HCT116 (cell line): ENCODE measurements around the gene MACIR. TPM values are rescaled to one million over a fixed set of nuclear protein-coding genes. Genes with fewer than 3 reads are reported as not detected.

Experiments
- ATAC-seq: fragments of 200-7000 bp; cut with Tn5 transposase; 2 replicates; pipeline ENCODE4 v1.9.1; 2020; ENCODE audit warnings: mild to moderate bottlenecking, moderate library complexity
- BruUV-seq: library from RNA; stranded (reverse); fragments of 400-500 nt; replicated peaks from 2 replicates; lab custom pipeline; 2021; lab: Mats Ljungman, UMichigan
- CTCF ChIA-PET: fragments of 300-600 bp; sonication (Branson Sonifier 250); formaldehyde crosslinking; loops from one replicate; lab custom pipeline; 2021; ENCODE audit warnings: antibody characterized with exemption; lab: Charles Lee
- POLR2A ChIA-PET: fragments of 300-600, 350-600 bp; sonication (Branson Sonifier 250); formaldehyde crosslinking; loops from one replicate; lab custom pipeline; 2021; ENCODE audit warnings: antibody characterized with exemption; lab: Charles Lee
- RAD21 ChIA-PET, 2 experiments: fragments of 300-600 bp; sonication (Branson Sonifier 250); formaldehyde crosslinking; loops; one replicate each; lab custom pipeline; 2023; ENCODE audit warnings: low total read pairs in 2 of 2; ENCODE audit not compliant: uncharacterized antibody in 2 of 2, unreplicated experiment in 2 of 2, low non-redundant PET in 1 of 2; lab: Charles Lee
- DNase-seq: peaks from one replicate; pipeline ENCODE4 v3.0.0-alpha.2; 2010; ENCODE audit warnings: low read depth, low spot score
- H2AFZ ChIP-seq: fragments of 200-600 bp; shearing (Covaris generic), sonication (generic); 2 replicates; pipeline ENCODE4 v1.6.1; 2017; ENCODE audit warnings: low read depth, mixed run types, mixed read lengths, antibody characterized with exemption, low read length; ENCODE audit not compliant: poor library complexity, severe bottlenecking
- H3K27ac ChIP-seq: 2 replicates; pipeline ENCODE4 v1.5.1; 2012; ENCODE audit warnings: low read depth, low read length
- H3K27me3 ChIP-seq: fragments of 200-600 bp; sonication (generic); 2 replicates; pipeline ENCODE4 v1.6.1; 2016; ENCODE audit warnings: mixed run types, low read length, mixed read lengths; ENCODE audit not compliant: insufficient read depth
- H3K36me3 ChIP-seq, 2 experiments: fragments of 200-500 bp in 1 of 2; fragments of 200-600 bp in 1 of 2; sonication (Bioruptor generic) in 1 of 2; sonication (generic) in 1 of 2; 2 replicates each; pipeline versions ENCODE4 v1.5.1 to v1.6.1; 2014 to 2016; ENCODE audit warnings: low read length in 2 of 2, inconsistent platforms in 1 of 2, mixed read lengths in 1 of 2, mixed run types in 1 of 2; ENCODE audit not compliant: insufficient read depth in 2 of 2, control insufficient read depth in 1 of 2
- H3K4me1 ChIP-seq, 2 experiments: fragments of 200-600 bp in 1 of 2; sonication (generic) in 1 of 2; 2 replicates each; pipeline versions ENCODE4 v1.5.1 to v1.6.1; 2012 to 2017; ENCODE audit warnings: low read length in 2 of 2, inconsistent platforms in 1 of 2, mild to moderate bottlenecking in 1 of 2, mixed read lengths in 1 of 2, mixed run types in 1 of 2, moderate library complexity in 1 of 2; ENCODE audit not compliant: insufficient read depth in 2 of 2, control insufficient read depth in 1 of 2
- H3K4me2 ChIP-seq: fragments of 200-600 bp; sonication (generic); 2 replicates; pipeline ENCODE4 v1.6.1; 2017; ENCODE audit warnings: mixed run types, low read length, mixed read lengths
- H3K4me3 ChIP-seq, 2 experiments: fragments of 200-600 bp in 1 of 2; sonication (generic) in 1 of 2; replicated peaks in 1 of 2; 2 replicates each; pipeline ENCODE4 v1.5.1; 2011 to 2016; ENCODE audit warnings: low read length in 2 of 2, control low read depth in 1 of 2, low read depth in 1 of 2, mild to moderate bottlenecking in 1 of 2, mixed read lengths in 1 of 2, mixed run types in 1 of 2
- H3K79me2 ChIP-seq: fragments of 200-600 bp; sonication (generic); 2 replicates; pipeline ENCODE4 v1.6.1; 2017; ENCODE audit warnings: mild to moderate bottlenecking, mixed run types, low read length, moderate library complexity, mixed read lengths; ENCODE audit not compliant: insufficient read depth
- H3K9ac ChIP-seq: fragments of 200-600 bp; sonication (generic); 2 replicates; pipeline ENCODE4 v1.6.1; 2016; ENCODE audit warnings: low read length, mixed read lengths
- H3K9me2 ChIP-seq: fragments of 200-600 bp; sonication (generic), shearing (Covaris generic); 2 replicates; pipeline ENCODE4 v1.6.1; 2017; ENCODE audit warnings: mixed run types, mild to moderate bottlenecking, moderate library complexity; ENCODE audit not compliant: insufficient read depth
- H3K9me3 ChIP-seq, 2 experiments: fragments of 200-500 bp in 1 of 2; fragments of 200-600 bp in 1 of 2; sonication (Bioruptor generic) in 1 of 2; sonication (generic) in 1 of 2; 2 replicates each; pipeline ENCODE4 v1.6.1; 2014 to 2017; ENCODE audit warnings: low read length in 2 of 2, mixed read lengths in 2 of 2, inconsistent platforms in 1 of 2, low read depth in 1 of 2, mild to moderate bottlenecking in 1 of 2, mixed run types in 1 of 2, moderate library complexity in 1 of 2; ENCODE audit not compliant: control insufficient read depth in 1 of 2, insufficient read depth in 1 of 2
- H4K20me1 ChIP-seq: fragments of 200-600 bp; sonication (generic), shearing (Covaris generic); 2 replicates; pipeline ENCODE4 v1.6.1; 2017; ENCODE audit warnings: mixed run types, mild to moderate bottlenecking, moderate library complexity; ENCODE audit not compliant: insufficient read depth
- CEBPB ChIP-seq: IDR thresholded peaks from 2 replicates; pipeline ENCODE4 v1.6.1; 2012; ENCODE audit warnings: low read depth
- EGR1 ChIP-seq: IDR thresholded peaks from 2 replicates; pipeline ENCODE4 v1.6.1; 2012; ENCODE audit warnings: low read depth
- EZH2 ChIP-seq: fragments of 200-600 bp; sonication (generic); IDR thresholded peaks from 2 replicates; pipeline ENCODE4 v1.6.1; 2017; ENCODE audit warnings: antibody characterized with exemption, mixed run types
- FOSL1 ChIP-seq: IDR thresholded peaks from 2 replicates; pipeline ENCODE4 v1.6.1; 2012; ENCODE audit warnings: low read depth
- JUND ChIP-seq: IDR thresholded peaks from 2 replicates; pipeline ENCODE4 v1.6.1; 2012
- POLR2A ChIP-seq: IDR thresholded peaks from 2 replicates; pipeline ENCODE4 v1.7.0; 2011; ENCODE audit warnings: borderline replicate concordance; ENCODE audit not compliant: insufficient read depth, insufficient read length; ENCODE audit errors: extremely low read depth
- RAD21 ChIP-seq: IDR thresholded peaks from 2 replicates; pipeline ENCODE4 v1.6.1; 2012; ENCODE audit warnings: low read depth, mild to moderate bottlenecking
- SIN3A ChIP-seq: IDR thresholded peaks from 2 replicates; pipeline ENCODE4 v1.6.1; 2012; ENCODE audit warnings: low read depth
- SP1 ChIP-seq: IDR thresholded peaks from 2 replicates; pipeline ENCODE4 v1.6.1; 2012; ENCODE audit warnings: low read depth
- SRF ChIP-seq: IDR thresholded peaks from 2 replicates; pipeline ENCODE4 v1.6.1; 2012; ENCODE audit warnings: low read depth
- TCF7L2 ChIP-seq: IDR thresholded peaks from 2 replicates; pipeline ENCODE4 v1.7.0; 2011; ENCODE audit warnings: borderline replicate concordance, inconsistent platforms; ENCODE audit not compliant: insufficient read depth, insufficient read length; ENCODE audit errors: extremely low read depth
- ZFX ChIP-seq: fragments of 450-650 bp; IDR thresholded peaks from 2 replicates; pipeline ENCODE4 v1.6.1; 2017
- ZNF274 ChIP-seq: fragments of 200-500 bp; sonication (Bioruptor generic); IDR thresholded peaks from 2 replicates; pipeline ENCODE4 v1.6.1; 2014; ENCODE audit warnings: mild to moderate bottlenecking, low read depth, low read length, inconsistent platforms
- intact Hi-C: fragments of 100-400 bp; cut with micrococcal nuclease; formaldehyde crosslinking; loops from 2 replicates; pipeline ENCODE4 v1.10.0; 2022
- total RNA-seq: library from RNA; stranded (reverse); gene quantifications from one replicate; pipeline ENCODE4 v1.2.1, GENCODE V29; 2021; ENCODE audit not compliant: unreplicated experiment
- TF ChIP-seq, protein P1 (sequence below): IDR thresholded peaks from 2 replicates; pipeline ENCODE4 v1.6.1; 2011; ENCODE audit warnings: mild to moderate bottlenecking, low read length, moderate library complexity; ENCODE audit not compliant: insufficient replicate concordance; ENCODE audit errors: extremely low read depth
- TF ChIP-seq, protein P2 (sequence below): IDR thresholded peaks from 2 replicates; pipeline ENCODE4 v1.6.1; 2012; ENCODE audit warnings: low read depth
- TF ChIP-seq, protein P3 (sequence below), 3 experiments: fragments of 200-600 bp in 1 of 3; sonication (generic) in 1 of 3; IDR thresholded peaks in 2 of 3; conservative IDR thresholded peaks in 1 of 3; 2 replicates each; pipeline ENCODE4 v1.5.1; 2012 to 2017; ENCODE audit warnings: low read depth in 2 of 3, low read length in 2 of 3, antibody characterized with exemption in 1 of 3, borderline replicate concordance in 1 of 3, control low read depth in 1 of 3, mild to moderate bottlenecking in 1 of 3, mixed read lengths in 1 of 3, mixed run types in 1 of 3, moderate library complexity in 1 of 3; ENCODE audit not compliant: insufficient read depth in 1 of 3

The MACIR gene
- total RNA-seq, 1 experiment from 2014 or later, result 10.4 TPM

DNA sequence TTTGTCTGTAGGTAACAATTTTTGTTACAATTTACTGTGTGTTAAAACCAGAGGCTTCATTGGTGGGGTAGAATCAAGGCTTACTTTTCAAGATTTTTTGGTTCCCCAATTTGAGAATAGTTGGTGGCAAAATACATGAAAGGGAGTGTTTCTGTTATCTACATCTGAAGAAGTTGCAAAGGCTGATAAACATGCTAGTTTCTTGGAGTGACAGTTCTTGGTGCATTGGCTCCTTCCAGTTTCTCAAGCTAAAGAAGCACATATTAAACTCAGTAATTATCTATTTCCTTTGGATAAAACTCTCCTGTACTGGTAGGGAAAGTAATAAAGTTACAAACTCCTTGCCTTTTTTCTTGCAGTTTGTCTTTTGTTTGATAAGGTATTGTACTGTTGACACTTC lies 5.9 kb downstream of the MACIR start:
- peaks cover 5% of the 10 kb centered on the region; the same call in 1 of the 2 replicates for H4K20me1 ChIP-seq
- DNase-seq (no peak), ATAC-seq (no peak)
- H3K27me3 ChIP-seq, result no peaks in the 10 kb centered on the region
- H3K36me3 ChIP-seq, result no peaks in the 10 kb centered on the region
- no peaks in the 10 kb centered on the region for H3K9me3 ChIP-seq
- peaks cover 0 to 20% of the 10 kb centered on the region in 2 experiments; a peak in 3 of 4 replicates for H3K4me1 ChIP-seq
- no peak overlapping the region for H3K9ac ChIP-seq
- TF ChIP-seq JUND (no peak), FOSL1 (no peak), EZH2 (no peak), RAD21 (no peak), POLR2A (no peak), TCF7L2 (no peak), SRF (no peak), EGR1 (no peak), ZFX (no peak), ZNF274 (no peak), SP1 (no peak), SIN3A (no peak), CEBPB (no peak)
- TF ChIP-seq, protein P1, sequence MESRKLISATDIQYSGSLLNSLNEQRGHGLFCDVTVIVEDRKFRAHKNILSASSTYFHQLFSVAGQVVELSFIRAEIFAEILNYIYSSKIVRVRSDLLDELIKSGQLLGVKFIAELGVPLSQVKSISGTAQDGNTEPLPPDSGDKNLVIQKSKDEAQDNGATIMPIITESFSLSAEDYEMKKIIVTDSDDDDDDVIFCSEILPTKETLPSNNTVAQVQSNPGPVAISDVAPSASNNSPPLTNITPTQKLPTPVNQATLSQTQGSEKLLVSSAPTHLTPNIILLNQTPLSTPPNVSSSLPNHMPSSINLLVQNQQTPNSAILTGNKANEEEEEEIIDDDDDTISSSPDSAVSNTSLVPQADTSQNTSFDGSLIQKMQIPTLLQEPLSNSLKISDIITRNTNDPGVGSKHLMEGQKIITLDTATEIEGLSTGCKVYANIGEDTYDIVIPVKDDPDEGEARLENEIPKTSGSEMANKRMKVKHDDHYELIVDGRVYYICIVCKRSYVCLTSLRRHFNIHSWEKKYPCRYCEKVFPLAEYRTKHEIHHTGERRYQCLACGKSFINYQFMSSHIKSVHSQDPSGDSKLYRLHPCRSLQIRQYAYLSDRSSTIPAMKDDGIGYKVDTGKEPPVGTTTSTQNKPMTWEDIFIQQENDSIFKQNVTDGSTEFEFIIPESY, result no peak
- TF ChIP-seq, protein P2, sequence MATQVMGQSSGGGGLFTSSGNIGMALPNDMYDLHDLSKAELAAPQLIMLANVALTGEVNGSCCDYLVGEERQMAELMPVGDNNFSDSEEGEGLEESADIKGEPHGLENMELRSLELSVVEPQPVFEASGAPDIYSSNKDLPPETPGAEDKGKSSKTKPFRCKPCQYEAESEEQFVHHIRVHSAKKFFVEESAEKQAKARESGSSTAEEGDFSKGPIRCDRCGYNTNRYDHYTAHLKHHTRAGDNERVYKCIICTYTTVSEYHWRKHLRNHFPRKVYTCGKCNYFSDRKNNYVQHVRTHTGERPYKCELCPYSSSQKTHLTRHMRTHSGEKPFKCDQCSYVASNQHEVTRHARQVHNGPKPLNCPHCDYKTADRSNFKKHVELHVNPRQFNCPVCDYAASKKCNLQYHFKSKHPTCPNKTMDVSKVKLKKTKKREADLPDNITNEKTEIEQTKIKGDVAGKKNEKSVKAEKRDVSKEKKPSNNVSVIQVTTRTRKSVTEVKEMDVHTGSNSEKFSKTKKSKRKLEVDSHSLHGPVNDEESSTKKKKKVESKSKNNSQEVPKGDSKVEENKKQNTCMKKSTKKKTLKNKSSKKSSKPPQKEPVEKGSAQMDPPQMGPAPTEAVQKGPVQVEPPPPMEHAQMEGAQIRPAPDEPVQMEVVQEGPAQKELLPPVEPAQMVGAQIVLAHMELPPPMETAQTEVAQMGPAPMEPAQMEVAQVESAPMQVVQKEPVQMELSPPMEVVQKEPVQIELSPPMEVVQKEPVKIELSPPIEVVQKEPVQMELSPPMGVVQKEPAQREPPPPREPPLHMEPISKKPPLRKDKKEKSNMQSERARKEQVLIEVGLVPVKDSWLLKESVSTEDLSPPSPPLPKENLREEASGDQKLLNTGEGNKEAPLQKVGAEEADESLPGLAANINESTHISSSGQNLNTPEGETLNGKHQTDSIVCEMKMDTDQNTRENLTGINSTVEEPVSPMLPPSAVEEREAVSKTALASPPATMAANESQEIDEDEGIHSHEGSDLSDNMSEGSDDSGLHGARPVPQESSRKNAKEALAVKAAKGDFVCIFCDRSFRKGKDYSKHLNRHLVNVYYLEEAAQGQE, result no peak
- TF ChIP-seq, protein P3, sequence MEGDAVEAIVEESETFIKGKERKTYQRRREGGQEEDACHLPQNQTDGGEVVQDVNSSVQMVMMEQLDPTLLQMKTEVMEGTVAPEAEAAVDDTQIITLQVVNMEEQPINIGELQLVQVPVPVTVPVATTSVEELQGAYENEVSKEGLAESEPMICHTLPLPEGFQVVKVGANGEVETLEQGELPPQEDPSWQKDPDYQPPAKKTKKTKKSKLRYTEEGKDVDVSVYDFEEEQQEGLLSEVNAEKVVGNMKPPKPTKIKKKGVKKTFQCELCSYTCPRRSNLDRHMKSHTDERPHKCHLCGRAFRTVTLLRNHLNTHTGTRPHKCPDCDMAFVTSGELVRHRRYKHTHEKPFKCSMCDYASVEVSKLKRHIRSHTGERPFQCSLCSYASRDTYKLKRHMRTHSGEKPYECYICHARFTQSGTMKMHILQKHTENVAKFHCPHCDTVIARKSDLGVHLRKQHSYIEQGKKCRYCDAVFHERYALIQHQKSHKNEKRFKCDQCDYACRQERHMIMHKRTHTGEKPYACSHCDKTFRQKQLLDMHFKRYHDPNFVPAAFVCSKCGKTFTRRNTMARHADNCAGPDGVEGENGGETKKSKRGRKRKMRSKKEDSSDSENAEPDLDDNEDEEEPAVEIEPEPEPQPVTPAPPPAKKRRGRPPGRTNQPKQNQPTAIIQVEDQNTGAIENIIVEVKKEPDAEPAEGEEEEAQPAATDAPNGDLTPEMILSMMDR (IDR thresholded peaks at IDR 0.05 in 2 of 3, conservative IDR thresholded peaks at IDR 0.05 in 1 of 3; ENCODE audit: borderline replicate concordance in 1 of 3, insufficient read depth in 1 of 3, low read depth in 2 of 3, low read length in 2 of 3), result no peak
- H3K4me3 ChIP-seq, result no peak overlapping the region
- H3K4me2 ChIP-seq, result no peak overlapping the region
- no peaks in the 10 kb centered on the region; the same call in 1 of the 2 replicates for H3K9me2 ChIP-seq
- CTCF ChIA-PET, result no interaction called here
- peaks cover 74% of the 10 kb centered on the region for H3K79me2 ChIP-seq
- no peak overlapping the region for H3K27ac ChIP-seq
- intact Hi-C loops, result no loop called here
- no TSS peak for BruUV-seq
- H2AFZ ChIP-seq, result no peak overlapping the region
- RAD21 ChIA-PET, result no interaction called here
- POLR2A ChIA-PET, result no interaction called here
